Activated naive CD4-positive, alpha-beta T cell treated with anti-CD3 and anti-CD28 coated beads, Interleukin-2, amount 10 ng/mL, durations not matched to agents 7 days and 5 days (primary cell): ENCODE results near the gene CLEC5A.

Experiments used
- CTCF ChIA-PET: fragments of 350-600 bp; sonication (Branson Sonifier 250); formaldehyde crosslinking; loops from one replicate; lab custom pipeline; 2021; ENCODE audit warnings: antibody characterized with exemption; lab: Charles Lee
- DNase-seq: peaks from one replicate; pipeline ENCODE4 v3.0.0-alpha.2; 2020
- H3K27ac Mint-ChIP-seq: one replicate; pipeline ENCODE4 v1.8.0; 2021; ENCODE audit warnings: mild to moderate bottlenecking, moderate library complexity, mixed read lengths
- H3K27me3 Mint-ChIP-seq: one replicate; pipeline ENCODE4 v1.8.0; 2021; ENCODE audit warnings: mild to moderate bottlenecking, mixed read lengths
- H3K36me3 Mint-ChIP-seq: one replicate; pipeline ENCODE4 v1.8.0; 2021; ENCODE audit warnings: mixed read lengths
- H3K4me1 Mint-ChIP-seq: one replicate; pipeline ENCODE4 v1.8.0; 2021; ENCODE audit warnings: mixed read lengths
- H3K4me3 Mint-ChIP-seq: one replicate; pipeline ENCODE4 v1.8.0; 2021; ENCODE audit warnings: mild to moderate bottlenecking, moderate library complexity, mixed read lengths
- H3K9me3 Mint-ChIP-seq: one replicate; pipeline ENCODE4 v1.8.0; 2021; ENCODE audit warnings: mixed read lengths

CLEC5A gene

DNA sequence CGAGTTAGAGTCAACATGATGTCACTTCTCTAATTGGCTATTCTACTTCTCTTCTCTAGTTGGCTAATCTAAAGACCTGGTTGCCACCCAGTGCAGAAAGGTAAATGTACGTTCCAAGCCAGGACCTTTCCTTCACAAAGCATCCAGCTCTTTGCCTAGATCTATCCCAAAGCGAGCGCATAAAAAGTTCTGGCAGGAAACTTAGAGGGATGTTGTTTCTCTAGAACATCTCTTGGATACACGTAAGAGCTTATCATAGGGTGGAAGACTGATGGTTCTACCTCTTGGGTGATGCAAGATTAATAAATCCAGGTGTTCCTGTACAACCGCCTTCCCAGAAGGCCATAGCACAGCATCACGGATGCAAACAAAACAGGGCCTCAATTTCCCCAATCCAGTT, 26.9 kb upstream of the CLEC5A start, which contains the start of gene TAS2R38:
TSS of gene TAS2R38 (minus strand) at position 101 of the 400 bp plus-strand sequence. CDS start at position 17, 84 bp downstream.
- CTCF ChIA-PET = no interaction called here
- H3K27ac Mint-ChIP-seq = no peak within 1 kb of the TSS
- no peaks in the 10 kb centered on the region for H3K9me3 Mint-ChIP-seq
- H3K4me1 Mint-ChIP-seq = peaks cover 12% of the 10 kb centered on the region
- H3K36me3 Mint-ChIP-seq = no peaks in the 10 kb centered on the region
- H3K27me3 Mint-ChIP-seq = peaks cover 3% of the 10 kb centered on the region
- DNase-seq = no peak
- H3K4me3 Mint-ChIP-seq = no peak within 1 kb of the TSS

- Mint-ChIP-seq H3K27me3 (no peaks in the 10 kb centered on the region), H3K36me3 (no peaks in the 10 kb centered on the region), H3K4me1 (no peaks in the 10 kb centered on the region), H3K4me3 (no peak overlapping the region), H3K9me3 (no peaks in the 10 kb centered on the region), H3K27ac (no peak overlapping the region)
- no peak for DNase-seq
- CTCF ChIA-PET = no interaction called here
Observed at GRCh38 chr7:141960687-141961422, 14.1 kb upstream of the CLEC5A start.

DNA sequence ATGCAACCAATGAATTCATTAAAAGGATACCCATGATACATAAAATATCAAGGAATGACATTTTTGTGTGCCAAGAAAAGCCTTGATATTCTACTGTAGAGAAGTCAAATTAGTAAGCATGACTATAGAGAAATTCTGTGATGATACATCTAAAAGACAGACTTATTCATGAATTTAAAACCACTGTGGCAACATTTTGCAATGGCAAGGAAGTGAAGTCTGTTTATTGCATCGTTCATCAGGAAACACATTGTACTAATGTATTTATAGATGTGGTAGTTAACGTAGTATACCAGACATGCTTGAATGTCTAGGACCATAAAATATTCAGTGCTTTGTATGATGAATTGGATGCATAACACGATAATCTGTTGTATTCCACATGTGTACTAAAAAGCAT, 9.3 kb upstream of the CLEC5A start:
- CTCF ChIA-PET = no interaction called here
- H3K4me1 Mint-ChIP-seq = no peaks in the 10 kb centered on the region
- H3K4me3 Mint-ChIP-seq = no peak overlapping the region
- DNase-seq = no peak
- no peaks in the 10 kb centered on the region for H3K27me3 Mint-ChIP-seq
- H3K27ac Mint-ChIP-seq = no peak overlapping the region
- no peaks in the 10 kb centered on the region for H3K36me3 Mint-ChIP-seq
- no peaks in the 10 kb centered on the region for H3K9me3 Mint-ChIP-seq

DNA sequence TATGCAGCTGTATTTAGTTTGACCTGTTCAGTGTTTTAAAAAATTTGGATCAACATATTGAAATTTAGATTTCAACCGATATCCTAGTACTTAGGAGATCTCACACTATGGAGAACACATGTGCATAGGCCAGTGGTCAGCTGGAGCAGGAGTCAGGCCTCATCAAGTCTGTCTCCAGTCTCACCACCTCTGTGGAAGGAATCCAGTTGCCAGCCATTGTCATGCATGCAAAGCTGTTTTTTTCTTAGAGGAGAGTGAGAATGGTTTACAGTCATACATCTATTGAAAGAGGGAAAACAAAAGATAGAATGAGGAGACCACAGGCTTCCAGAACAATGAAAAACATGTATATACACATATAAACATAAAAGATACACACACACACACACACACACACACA, 7.6 kb upstream of the CLEC5A start:
- no peaks in the 10 kb centered on the region for H3K36me3 Mint-ChIP-seq
- CTCF ChIA-PET = no interaction called here
- no peak overlapping the region for H3K4me3 Mint-ChIP-seq
- H3K9me3 Mint-ChIP-seq = no peaks in the 10 kb centered on the region
- no peak overlapping the region for H3K27ac Mint-ChIP-seq
- H3K27me3 Mint-ChIP-seq = no peaks in the 10 kb centered on the region
- DNase-seq = no peak
- no peaks in the 10 kb centered on the region for H3K4me1 Mint-ChIP-seq

DNA sequence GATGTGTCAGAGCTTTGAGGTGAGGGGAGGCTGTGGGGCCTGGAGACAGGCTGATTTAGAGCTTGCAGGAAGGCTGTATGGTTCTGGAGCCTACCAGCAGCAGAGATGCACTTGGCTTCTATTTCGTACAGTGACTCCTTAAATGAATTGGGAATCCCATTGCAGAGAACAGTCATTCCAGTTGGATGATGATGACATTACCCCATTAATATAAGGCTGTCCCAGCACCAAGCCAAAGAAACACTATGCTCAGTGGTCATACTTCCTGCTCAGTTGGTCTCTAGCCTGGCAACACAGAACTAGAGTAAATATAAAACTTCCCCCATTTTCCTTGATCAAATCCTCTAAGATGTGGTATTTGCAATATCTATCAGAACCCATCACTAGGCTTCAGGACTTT, 5.7 kb upstream of the CLEC5A start:
- CTCF ChIA-PET = no interaction called here
- Mint-ChIP-seq H3K27me3 (no peaks in the 10 kb centered on the region), H3K36me3 (no peaks in the 10 kb centered on the region), H3K4me3 (no peak overlapping the region), H3K4me1 (no peaks in the 10 kb centered on the region), H3K27ac (no peak overlapping the region), H3K9me3 (no peaks in the 10 kb centered on the region)
- no peak for DNase-seq

- Mint-ChIP-seq H3K27me3 (no peaks in the 10 kb centered on the region), H3K4me3 (no peak overlapping the region), H3K36me3 (no peaks in the 10 kb centered on the region), H3K9me3 (no peaks in the 10 kb centered on the region), H3K27ac (no peak overlapping the region), H3K4me1 (no peaks in the 10 kb centered on the region)
- CTCF ChIA-PET = no interaction called here
- DNase-seq = no peak
Observed at GRCh38 chr7:141950806-141951205, 4.0 kb upstream of the CLEC5A start.

DNA sequence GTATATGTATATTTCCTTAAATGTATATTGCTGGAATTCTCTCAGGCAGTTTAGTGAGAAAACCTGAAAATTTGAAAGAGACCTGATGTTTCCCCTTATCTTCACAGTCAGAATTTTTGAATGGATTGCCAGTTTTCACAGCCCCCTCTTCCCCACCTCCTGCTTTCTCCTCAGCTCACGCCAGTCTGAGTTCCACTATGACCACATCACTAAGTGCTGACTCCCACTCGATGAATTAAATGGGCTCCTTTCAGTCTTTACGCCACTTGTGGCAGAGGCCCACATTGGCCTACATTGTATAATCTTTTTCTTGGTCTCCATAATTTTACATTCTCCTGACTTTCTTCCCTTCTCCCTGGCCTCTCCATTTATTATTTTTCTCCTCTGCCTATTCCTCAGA, 3.1 kb upstream of the CLEC5A start:
- Mint-ChIP-seq H3K36me3 (no peaks in the 10 kb centered on the region), H3K27me3 (no peaks in the 10 kb centered on the region), H3K9me3 (no peaks in the 10 kb centered on the region), H3K4me1 (no peaks in the 10 kb centered on the region), H3K27ac (no peak overlapping the region), H3K4me3 (no peak overlapping the region)
- CTCF ChIA-PET = no interaction called here
- DNase-seq = no peak

DNA sequence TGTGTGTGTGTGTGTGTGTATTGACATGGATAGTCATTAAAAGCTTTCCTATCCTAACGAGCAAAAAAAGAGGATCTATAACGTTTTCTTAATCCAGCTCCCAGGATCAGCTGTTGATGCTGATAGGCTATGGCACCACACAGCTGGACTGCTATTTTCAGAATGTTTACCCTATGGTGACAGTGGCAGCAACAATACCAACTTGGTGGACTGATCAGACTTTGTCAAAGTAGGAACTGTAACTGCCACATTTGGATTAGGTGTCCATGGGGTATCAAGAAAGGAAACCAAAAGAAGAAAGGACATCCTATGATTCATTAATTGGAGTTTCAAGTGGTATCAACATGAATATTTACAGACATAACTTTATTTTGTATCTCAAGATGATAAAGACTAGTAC, 2.7 kb upstream of the CLEC5A start:
- Mint-ChIP-seq H3K4me3 (no peak overlapping the region), H3K27ac (no peak overlapping the region), H3K4me1 (no peaks in the 10 kb centered on the region), H3K9me3 (no peaks in the 10 kb centered on the region), H3K36me3 (no peaks in the 10 kb centered on the region), H3K27me3 (no peaks in the 10 kb centered on the region)
- DNase-seq = no peak
- CTCF ChIA-PET = no interaction called here

- H3K36me3 Mint-ChIP-seq = no peaks in the 10 kb centered on the region
- H3K9me3 Mint-ChIP-seq = no peaks in the 10 kb centered on the region
- no peak for DNase-seq
- H3K27ac Mint-ChIP-seq = no peak overlapping the region
- H3K4me1 Mint-ChIP-seq = no peaks in the 10 kb centered on the region
- no peak overlapping the region for H3K4me3 Mint-ChIP-seq
- no peaks in the 10 kb centered on the region for H3K27me3 Mint-ChIP-seq
- CTCF ChIA-PET = no interaction called here
Observed at GRCh38 chr7:141949021-141949420, 2.2 kb upstream of the CLEC5A start.

DNA sequence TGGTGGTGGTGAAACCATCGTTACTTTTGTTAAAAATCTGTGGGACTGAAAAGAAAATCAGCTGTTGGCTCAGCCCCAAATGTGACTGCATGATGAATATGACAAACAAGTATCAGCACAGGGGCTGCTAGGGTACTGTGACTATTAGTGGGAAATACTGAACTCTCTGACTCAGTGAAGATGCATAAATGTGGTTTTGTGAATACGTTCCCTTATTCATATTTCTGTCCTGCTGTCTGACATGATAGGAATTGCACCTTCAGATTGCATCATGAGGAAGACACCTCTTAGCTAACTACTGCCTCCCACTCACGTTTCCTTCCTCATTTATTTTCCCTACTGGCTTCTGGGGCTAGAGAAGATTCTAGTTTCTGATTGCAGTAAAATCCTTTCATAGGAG, 1.4 kb downstream of the CLEC5A start:
- CTCF ChIA-PET = no interaction called here
- Mint-ChIP-seq H3K36me3 (no peaks in the 10 kb centered on the region), H3K9me3 (peaks cover 10% of the 10 kb centered on the region)

GRCh38 chr7:141944811-141945210, 2.0 kb downstream of the CLEC5A start:
- peaks cover 10% of the 10 kb centered on the region for H3K9me3 Mint-ChIP-seq
- no peaks in the 10 kb centered on the region for H3K36me3 Mint-ChIP-seq
- CTCF ChIA-PET = no interaction called here
- no peak for DNase-seq
- no peaks in the 10 kb centered on the region for H3K27me3 Mint-ChIP-seq
- H3K27ac Mint-ChIP-seq = no peak overlapping the region
- no peaks in the 10 kb centered on the region for H3K4me1 Mint-ChIP-seq
- no peak overlapping the region for H3K4me3 Mint-ChIP-seq

More for the DNA sequence above, 1.4 kb downstream of the CLEC5A start:
- H3K4me1 Mint-ChIP-seq = no peaks in the 10 kb centered on the region
- no peaks in the 10 kb centered on the region for H3K27me3 Mint-ChIP-seq
- H3K27ac Mint-ChIP-seq = no peak overlapping the region
- no peak overlapping the region for H3K4me3 Mint-ChIP-seq
- DNase-seq = no peak

- no peaks in the 10 kb centered on the region for H3K27me3 Mint-ChIP-seq
- CTCF ChIA-PET = no interaction called here
- no peaks in the 10 kb centered on the region for H3K4me1 Mint-ChIP-seq
- H3K27ac Mint-ChIP-seq = no peak overlapping the region
- peaks cover 10% of the 10 kb centered on the region for H3K9me3 Mint-ChIP-seq
- no peak overlapping the region for H3K4me3 Mint-ChIP-seq
- no peak for DNase-seq
- H3K36me3 Mint-ChIP-seq = no peaks in the 10 kb centered on the region
Observed at GRCh38 chr7:141943846-141944245, 2.9 kb downstream of the CLEC5A start.

- Mint-ChIP-seq H3K36me3 (no peaks in the 10 kb centered on the region), H3K4me3 (no peak overlapping the region), H3K4me1 (no peaks in the 10 kb centered on the region), H3K27me3 (no peaks in the 10 kb centered on the region), H3K9me3 (peaks cover 10% of the 10 kb centered on the region), H3K27ac (no peak overlapping the region)
- CTCF ChIA-PET = no interaction called here
- DNase-seq = no peak
Observed at GRCh38 chr7:141941075-141941474, 5.7 kb downstream of the CLEC5A start.

DNA sequence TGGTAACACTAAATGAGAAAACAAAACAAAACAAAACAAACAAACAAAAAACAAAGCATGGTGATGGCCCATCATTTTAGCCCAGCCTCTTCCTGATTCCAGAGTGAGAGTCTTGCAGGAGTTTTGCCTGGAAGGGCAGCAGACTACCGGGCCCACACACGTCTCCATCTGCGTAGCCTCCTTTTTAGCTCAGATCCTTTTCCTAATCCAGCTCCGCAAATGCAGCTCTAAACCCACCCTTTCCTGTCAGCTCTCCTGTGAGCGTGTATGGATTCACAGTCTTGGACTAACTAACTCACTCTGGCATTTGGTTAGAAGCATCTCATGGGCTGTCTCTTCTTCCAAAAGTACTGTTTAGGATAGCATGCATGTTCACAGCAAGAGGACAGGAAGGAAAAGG, 16.6 kb downstream of the CLEC5A start:
- DNase-seq = no peak
- no peaks in the 10 kb centered on the region for H3K36me3 Mint-ChIP-seq
- CTCF ChIA-PET = no interaction called here

GRCh38 chr7:141928845-141929195, 18.0 kb downstream of the CLEC5A start:
- Mint-ChIP-seq H3K36me3 (no peaks in the 10 kb centered on the region), H3K27me3 (no peaks in the 10 kb centered on the region), H3K4me1 (no peaks in the 10 kb centered on the region), H3K9me3 (no peaks in the 10 kb centered on the region), H3K27ac (no peak overlapping the region), H3K4me3 (no peak overlapping the region)
- CTCF ChIA-PET = no interaction called here
- DNase-seq = no peak

More for the DNA sequence above, 16.6 kb downstream of the CLEC5A start:
- Mint-ChIP-seq H3K9me3 (no peaks in the 10 kb centered on the region), H3K4me1 (no peaks in the 10 kb centered on the region), H3K27me3 (no peaks in the 10 kb centered on the region), H3K4me3 (no peak overlapping the region), H3K27ac (no peak overlapping the region)
